ENCODE measurements around the gene LRCOL1.

Gene LRCOL1

GRCh38 chr12:132635076-132635955, 24.9 kb upstream of the LRCOL1 start:
- no peak for DNase-seq

DNA sequence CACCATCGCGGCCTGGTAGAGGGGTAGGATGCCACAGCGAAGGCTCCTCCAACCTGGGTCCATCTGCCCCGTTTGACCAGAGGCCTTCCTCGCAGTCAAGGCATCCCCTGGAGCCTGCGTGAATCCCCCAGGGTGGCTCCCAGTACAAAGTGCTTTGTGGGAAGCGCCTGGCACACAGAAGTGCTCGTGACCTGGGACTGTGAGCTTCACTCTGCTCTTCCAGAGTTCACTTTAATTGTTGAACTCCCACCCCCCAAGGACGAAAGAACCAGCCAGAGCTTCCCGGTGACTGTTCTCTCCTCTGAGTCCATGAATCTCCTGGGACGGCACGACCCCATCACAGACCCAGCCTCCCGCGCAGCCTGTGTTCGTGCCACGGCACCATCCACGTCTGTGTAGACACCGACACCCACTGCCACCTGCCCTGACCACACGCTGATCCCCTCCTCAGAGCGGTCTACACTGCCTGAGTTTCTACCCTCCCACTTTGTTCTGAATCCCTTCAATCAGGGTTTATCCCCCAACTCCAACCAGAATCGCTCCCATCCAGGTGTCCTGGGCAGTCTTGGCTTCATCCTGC, 24.1 kb upstream of the LRCOL1 start:
- DNase-seq: no peak

DNA sequence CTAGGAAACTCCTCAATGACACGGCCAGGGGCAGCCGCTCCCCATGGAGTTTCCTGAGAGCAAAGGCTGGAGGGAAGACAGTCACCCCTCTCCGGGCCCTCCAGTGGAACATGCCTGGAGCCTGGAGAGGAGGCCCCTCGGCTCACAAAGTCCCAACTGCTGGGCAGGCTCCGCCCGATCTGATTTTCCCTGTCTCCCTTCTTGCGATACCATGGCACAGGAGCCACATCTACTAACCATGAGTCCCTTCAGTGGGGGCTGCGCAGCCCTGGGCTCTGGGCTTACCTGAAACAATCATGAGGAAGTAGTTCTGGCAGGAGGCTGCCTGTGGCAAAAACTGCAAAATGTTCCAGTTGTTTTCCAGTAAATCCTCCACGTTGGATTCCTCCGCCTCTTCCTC, 23.5 kb upstream of the LRCOL1 start:
- DNase-seq: no peak

GRCh38 chr12:132633398-132633797, 23.0 kb upstream of the LRCOL1 start:
- no peak for DNase-seq

DNA sequence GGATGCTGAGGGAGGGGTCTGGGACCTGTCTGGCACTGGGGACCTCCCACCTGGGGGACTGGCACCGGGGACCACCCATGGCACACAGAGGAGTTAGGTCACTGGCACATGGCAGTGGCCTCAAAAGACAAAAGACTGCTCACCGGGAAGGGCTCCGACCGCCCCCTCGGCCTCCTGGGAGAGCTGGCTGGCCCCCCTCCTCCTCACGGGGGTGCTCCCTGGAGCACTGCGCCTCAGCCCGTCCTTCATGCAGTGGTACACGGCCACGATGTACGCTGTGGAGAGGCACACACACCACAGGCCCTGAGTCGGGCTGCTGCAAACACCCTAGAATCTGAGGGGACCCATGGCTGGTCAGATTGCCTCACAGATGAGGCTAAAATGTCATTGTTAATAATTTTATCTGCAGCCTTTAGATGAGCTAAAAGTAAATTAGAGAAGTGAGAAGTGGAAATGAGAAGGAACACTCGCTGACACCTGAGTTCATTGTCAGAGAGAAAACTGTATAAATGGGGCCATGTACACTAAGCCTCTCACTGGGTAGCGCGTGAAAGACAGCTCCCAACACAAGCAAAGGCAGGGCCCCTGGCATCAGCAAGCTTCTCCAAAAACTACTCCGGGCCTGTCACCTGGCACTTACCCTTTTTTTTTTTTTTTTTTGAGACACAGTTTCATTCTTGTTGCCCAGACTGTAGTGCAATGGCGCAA, 22.3 kb upstream of the LRCOL1 start:
- no peak for DNase-seq

- DNase-seq: no peak
Measured at GRCh38 chr12:132631666-132632065, 21.3 kb upstream of the LRCOL1 start.

- DNase-seq: no peak
Measured at GRCh38 chr12:132630672-132631071, 20.3 kb upstream of the LRCOL1 start.

GRCh38 chr12:132629330-132629729, 18.9 kb upstream of the LRCOL1 start:
- no peak for DNase-seq

GRCh38 chr12:132625731-132626430, 15.5 kb upstream of the LRCOL1 start:
- no peak for DNase-seq

DNA sequence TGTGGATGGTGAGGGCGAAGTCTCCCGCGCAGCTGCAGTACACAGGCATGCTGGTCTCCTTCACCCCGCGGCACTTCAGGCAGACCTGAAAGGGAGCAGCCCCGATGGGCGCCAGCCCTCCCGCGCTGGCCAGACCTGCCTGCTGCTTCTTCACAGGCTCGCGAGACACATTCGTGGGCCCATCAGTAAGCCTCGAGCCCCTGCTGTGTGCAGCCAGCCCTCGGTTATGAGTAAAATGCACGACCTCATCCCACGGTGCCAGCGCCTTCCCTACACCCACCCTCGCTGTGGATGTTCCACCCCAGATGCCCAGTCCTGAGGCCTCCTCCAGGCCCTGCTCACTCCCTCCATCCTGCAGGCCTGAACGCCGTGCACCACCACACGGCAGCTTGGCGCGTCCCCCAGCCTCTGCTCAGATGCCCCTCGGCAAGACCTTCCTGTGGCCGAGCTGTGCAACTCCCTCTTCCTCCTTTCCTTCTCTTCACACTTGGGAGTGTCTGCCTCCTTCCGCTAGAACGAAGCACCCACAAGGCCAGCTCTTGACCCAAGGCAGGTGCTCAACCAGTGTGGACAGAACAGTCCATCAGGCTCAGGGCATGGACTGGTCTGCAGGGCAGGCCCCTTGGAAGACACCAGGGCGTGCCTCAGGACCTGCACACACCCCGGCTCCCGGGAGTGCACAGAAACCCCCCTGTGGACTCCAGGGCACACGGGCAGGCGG, 14.7 kb upstream of the LRCOL1 start:
- no peak for DNase-seq

DNA sequence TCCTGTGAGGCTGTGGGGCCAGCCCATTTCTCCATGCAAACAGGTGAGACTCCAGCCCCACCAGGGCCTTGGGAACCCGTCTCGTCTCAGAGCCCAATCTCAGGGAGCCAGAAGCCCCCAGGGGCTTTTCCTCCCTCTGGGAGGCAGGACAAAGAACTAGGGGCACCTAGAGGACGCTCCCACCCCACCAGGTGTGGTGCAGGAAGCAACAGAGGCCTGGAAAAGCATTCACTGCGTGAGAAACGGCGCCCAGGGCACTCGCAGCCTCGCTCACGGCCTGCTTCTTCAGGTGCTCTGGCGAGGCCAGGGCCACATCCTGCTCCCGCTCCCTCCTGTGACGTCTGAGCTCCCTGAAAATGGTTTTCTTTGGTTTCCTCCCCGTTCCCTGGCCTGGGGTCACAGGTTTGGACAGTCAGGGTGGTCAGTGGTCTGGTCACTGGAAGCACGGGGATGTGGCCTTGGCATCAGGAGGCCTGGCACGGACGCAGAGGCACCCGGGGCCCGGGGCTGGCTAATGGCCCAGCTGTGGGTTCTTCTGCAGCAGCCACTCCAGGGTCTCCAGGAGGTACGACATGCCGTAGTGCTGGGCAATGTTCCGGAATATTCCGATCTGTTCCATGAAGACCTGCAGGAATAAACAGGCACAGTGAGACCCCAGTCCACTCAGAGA, 13.9 kb upstream of the LRCOL1 start:
- no peak for DNase-seq

- DNase-seq: peak; percentile 45
Measured at GRCh38 chr12:132623072-132623869, 12.9 kb upstream of the LRCOL1 start.

DNA sequence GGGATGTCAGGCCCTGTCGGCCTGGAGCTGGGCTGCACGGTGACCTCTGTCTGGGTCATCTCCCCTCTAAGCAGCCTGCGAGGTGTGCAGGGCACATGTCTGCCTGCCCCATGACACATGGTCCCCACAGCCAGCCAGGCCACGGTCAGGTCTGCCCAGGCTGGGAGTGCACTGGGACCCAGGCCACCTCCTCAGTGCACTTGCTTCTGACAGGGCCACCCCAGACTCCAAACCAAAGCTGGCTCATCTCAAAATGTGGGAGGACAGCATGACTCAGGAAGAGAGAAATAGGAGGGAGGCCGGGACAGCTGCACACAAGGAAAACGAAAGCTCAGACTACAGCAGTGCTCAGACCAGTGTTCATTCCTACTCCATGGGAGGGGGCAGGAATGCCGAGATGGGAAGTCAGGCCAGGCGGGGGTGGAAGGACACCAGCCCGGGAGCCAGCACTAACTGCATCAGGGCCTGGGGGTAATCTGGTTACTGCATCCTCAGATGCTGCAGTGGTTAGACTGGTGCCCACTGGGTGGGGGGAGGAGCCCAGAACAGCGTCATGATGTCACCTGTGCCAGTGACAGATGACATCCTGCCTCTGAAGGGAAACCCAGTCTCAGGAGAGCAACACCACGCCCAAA, 12.2 kb upstream of the LRCOL1 start:
- DNase-seq: no peak

DNA sequence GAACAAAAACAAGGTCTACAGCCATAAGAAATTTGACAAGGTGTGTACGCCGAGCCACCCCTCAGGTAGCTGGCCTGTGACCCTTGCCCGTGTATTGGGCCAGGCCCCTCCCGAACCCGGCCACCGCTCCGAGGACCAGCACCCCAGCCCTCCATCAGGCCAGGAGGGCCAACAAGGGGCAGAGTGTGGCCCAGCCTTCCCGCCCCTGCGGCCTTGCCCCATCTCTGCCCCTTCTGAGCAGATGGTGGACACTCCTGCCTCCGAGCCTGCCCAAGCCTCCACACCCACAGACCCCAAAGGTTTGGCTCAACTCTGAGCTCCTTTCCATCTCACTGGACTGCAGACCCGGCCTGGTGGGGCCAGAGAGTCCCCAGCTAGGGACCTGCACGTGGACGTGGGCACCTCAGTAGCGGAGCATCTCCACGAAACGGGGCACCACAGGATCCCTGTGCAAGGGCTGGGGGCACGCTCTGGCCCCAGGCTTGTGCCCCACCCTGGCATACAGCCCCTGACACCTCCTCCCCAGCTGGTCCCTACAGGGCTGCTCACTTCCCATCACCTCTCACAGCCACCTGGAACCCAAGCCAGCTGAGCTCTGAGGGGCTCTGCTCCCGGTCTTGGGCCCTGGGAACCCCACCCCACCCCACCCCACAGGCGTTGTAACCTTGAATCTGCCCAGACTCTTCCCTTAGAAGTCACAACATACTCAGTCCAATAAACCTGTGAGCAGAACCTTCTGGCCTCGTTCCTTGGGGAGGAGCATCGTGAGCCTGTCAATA, 11.5 kb upstream of the LRCOL1 start:
- DNase-seq: no peak

- DNase-seq: no peak
Measured at GRCh38 chr12:132620899-132621656, 10.7 kb upstream of the LRCOL1 start.

DNA sequence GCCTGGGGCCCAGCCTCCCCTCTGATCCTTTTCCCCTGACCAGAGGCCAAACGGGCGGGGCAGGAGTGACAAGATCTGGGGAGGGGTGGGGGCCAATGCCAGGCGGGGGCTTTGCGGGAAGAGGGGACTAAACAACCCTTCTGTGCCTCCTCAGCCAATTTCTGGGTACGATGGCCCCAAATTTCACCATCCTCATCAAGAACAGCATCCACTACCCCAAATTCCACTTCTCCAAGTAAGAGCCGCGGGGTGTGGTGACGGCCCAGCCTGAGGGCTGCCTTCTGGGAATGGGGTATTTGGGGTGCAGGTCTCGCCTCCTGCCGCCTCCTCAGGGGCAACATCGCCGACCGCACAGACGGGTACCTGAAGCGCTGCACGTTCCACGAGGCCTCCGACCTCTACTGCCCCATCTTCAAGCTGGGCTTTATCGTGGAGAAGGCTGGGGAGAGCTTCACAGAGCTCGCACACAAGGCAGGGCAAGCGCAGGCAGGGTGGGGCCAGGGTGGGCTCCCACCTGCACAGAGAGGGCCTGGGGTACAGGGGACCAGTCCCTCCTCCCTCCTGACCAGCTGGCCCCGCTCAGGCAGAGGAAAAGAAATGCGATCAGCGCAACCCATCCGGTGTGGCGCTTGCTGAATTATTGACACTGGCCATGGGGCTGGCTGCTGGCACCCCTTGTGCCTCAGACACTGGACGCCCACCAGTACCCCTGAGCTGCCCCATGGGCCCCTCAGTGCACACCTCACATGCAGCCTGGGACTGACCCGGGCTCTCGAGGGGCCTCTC, 9.9 kb upstream of the LRCOL1 start:
- DNase-seq: no peak

DNA sequence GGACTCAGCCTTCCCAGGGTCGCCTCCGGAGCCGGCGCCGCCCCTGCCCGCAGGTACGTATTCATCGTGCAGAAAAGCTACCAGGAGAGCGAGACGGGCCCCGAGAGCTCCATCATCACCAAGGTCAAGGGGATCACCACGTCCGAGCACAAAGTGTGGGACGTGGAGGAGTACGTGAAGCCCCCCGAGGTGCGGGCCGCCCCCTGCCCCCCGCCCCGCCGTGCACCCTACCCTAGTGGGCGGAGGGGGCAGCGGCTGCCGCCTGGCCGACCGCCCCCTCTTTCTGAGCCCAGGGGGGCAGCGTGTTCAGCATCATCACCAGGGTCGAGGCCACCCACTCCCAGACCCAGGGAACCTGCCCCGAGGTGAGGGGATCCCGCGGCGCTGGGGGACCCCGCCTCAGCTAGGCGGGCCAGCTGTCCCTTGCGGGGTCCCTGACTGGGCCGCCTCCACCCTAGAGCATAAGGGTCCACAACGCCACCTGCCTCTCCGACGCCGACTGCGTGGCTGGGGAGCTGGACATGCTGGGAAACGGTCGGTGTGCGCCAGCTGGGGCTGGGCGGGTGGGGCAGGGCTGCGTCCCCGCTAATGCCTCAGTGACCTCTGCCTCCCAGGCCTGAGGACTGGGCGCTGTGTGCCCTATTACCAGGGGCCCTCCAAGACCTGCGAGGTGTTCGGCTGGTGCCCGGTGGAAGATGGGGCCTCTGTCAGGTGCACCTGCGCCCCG, 9.2 kb upstream of the LRCOL1 start:
- no peak for DNase-seq

GRCh38 chr12:132619071-132619385, 8.6 kb upstream of the LRCOL1 start:
- DNase-seq: no peak

Data from NCI-H2171 (cell line).